Ectodermal cell (in vitro differentiated cells): ENCODE results near the gene HOXA4.

Experiments used
- H3K27ac ChIP-seq: 2 replicates; pipeline ENCODE4 v1.7.0; 2013; ENCODE audit warnings: mild to moderate bottlenecking, low read depth, low read length; ENCODE audit not compliant: insufficient read depth, poor library complexity, severe bottlenecking
- H3K27me3 ChIP-seq: 2 replicates; pipeline ENCODE4 v1.7.0; 2013; ENCODE audit warnings: mild to moderate bottlenecking, low read length; ENCODE audit not compliant: insufficient read depth, control insufficient read depth, poor library complexity, severe bottlenecking
- H3K36me3 ChIP-seq: one replicate; pipeline ENCODE4 v1.7.0; 2013; ENCODE audit warnings: low read length; ENCODE audit not compliant: control insufficient read depth, insufficient read depth
- H3K4me1 ChIP-seq: one replicate; pipeline ENCODE4 v1.7.0; 2013; ENCODE audit warnings: low read length; ENCODE audit not compliant: control insufficient read depth, insufficient read depth
- H3K4me3 ChIP-seq: 2 replicates; pipeline ENCODE4 v1.7.0; 2013; ENCODE audit warnings: low read depth, low read length, control low read depth; ENCODE audit not compliant: insufficient read depth
- H3K9me3 ChIP-seq: 2 replicates; pipeline ENCODE4 v1.7.0; 2013; ENCODE audit warnings: mild to moderate bottlenecking, low read length, moderate library complexity; ENCODE audit not compliant: control insufficient read depth
- WGBS, 2 experiments: methylation state at CpG; one replicate each; pipeline ENCODE4 v1.1.7; 2013; ENCODE audit warnings: missing lambda C conversion rate in 2 of 2; 5-methylcytosine and 5-hydroxymethylcytosine counted together

HOXA4 gene

GRCh38 chr7:27145914-27146412 lies 15.4 kb upstream of the HOXA4 start:
- 68 to 75% methylated on average over 11 of the region's 11 CpGs for WGBS, 2 experiments

GRCh38 chr7:27145165-27145913 lies 14.8 kb upstream of the HOXA4 start:
- H3K27me3 ChIP-seq = peaks cover 100% of the 10 kb centered on the region
- no peak overlapping the region for H3K4me3 ChIP-seq
- H3K9me3 ChIP-seq = no peaks in the 10 kb centered on the region
- H3K36me3 ChIP-seq = no peaks in the 10 kb centered on the region
- WGBS, 2 experiments = 64 to 71% methylated on average over 47 of the region's 47 CpGs
- H3K4me1 ChIP-seq = peaks cover 4% of the 10 kb centered on the region
- no peak overlapping the region for H3K27ac ChIP-seq

More at GRCh38 chr7:27145914-27146412, 15.4 kb upstream of the HOXA4 start:
- H3K27me3 ChIP-seq = peaks cover 100% of the 10 kb centered on the region
- H3K4me1 ChIP-seq = peaks cover 4% of the 10 kb centered on the region
- no peaks in the 10 kb centered on the region for H3K36me3 ChIP-seq
- no peak overlapping the region for H3K4me3 ChIP-seq
- no peaks in the 10 kb centered on the region for H3K9me3 ChIP-seq
- H3K27ac ChIP-seq = no peak overlapping the region

GRCh38 chr7:27144781-27145164 lies 14.2 kb upstream of the HOXA4 start:
- 27 to 28% methylated on average over 31 of the region's 31 CpGs for WGBS, 2 experiments
- H3K4me3 ChIP-seq = no peak overlapping the region
- H3K9me3 ChIP-seq = no peaks in the 10 kb centered on the region

GRCh38 chr7:27143950-27144780 lies 13.6 kb upstream of the HOXA4 start:
- 43 to 52% methylated on average over 36 to 40 of the region's 40 CpGs for WGBS, 2 experiments
- peaks cover 4% of the 10 kb centered on the region for H3K4me1 ChIP-seq
- H3K9me3 ChIP-seq = no peaks in the 10 kb centered on the region
- H3K36me3 ChIP-seq = no peaks in the 10 kb centered on the region
- no peak overlapping the region for H3K4me3 ChIP-seq
- H3K27me3 ChIP-seq = peaks cover 100% of the 10 kb centered on the region
- no peak overlapping the region for H3K27ac ChIP-seq

More at GRCh38 chr7:27144781-27145164, 14.2 kb upstream of the HOXA4 start:
- H3K36me3 ChIP-seq = no peaks in the 10 kb centered on the region
- peaks cover 100% of the 10 kb centered on the region for H3K27me3 ChIP-seq
- peaks cover 4% of the 10 kb centered on the region for H3K4me1 ChIP-seq
- H3K27ac ChIP-seq = no peak overlapping the region

- 1% methylated on average over 86 of the region's 86 CpGs for WGBS, 2 experiments
- H3K36me3 ChIP-seq = no peaks in the 10 kb centered on the region
- peak within 1 kb of the TSS; percentile 39 for H3K4me3 ChIP-seq
- H3K4me1 ChIP-seq = peaks cover 4% of the 10 kb centered on the region
- H3K27me3 ChIP-seq = peaks cover 100% of the 10 kb centered on the region
- no peaks in the 10 kb centered on the region for H3K9me3 ChIP-seq
- H3K27ac ChIP-seq = no peak within 1 kb of the TSS
These were observed 12.7 kb upstream of the HOXA4 start, which contains the start of gene HOXA5 for GRCh38 chr7:27143023-27143949. Gene HOXA5, minus strand, starts transcription at chr7:27143681. Its CDS starts 74 bp downstream, at chr7:27143607.

- Histone ChIP-seq H3K9me3 (no peaks in the 10 kb centered on the region), H3K4me1 (peaks cover 4% of the 10 kb centered on the region), H3K27me3 (peaks cover 100% of the 10 kb centered on the region), H3K4me3 (no peak overlapping the region), H3K36me3 (no peaks in the 10 kb centered on the region), H3K27ac (no peak overlapping the region)
- WGBS, 2 experiments = 2 to 3% methylated on average over 28 to 29 of the region's 29 CpGs
These were observed 12.0 kb upstream of the HOXA4 start for GRCh38 chr7:27142580-27143022.

GRCh38 chr7:27141923-27142579 lies 11.5 kb upstream of the HOXA4 start:
- H3K4me3 ChIP-seq = no peak overlapping the region
- peaks cover 4% of the 10 kb centered on the region for H3K4me1 ChIP-seq
- H3K27ac ChIP-seq = no peak overlapping the region
- 3 to 4% methylated on average over 30 of the region's 30 CpGs for WGBS, 2 experiments
- peaks cover 100% of the 10 kb centered on the region for H3K27me3 ChIP-seq
- no peaks in the 10 kb centered on the region for H3K36me3 ChIP-seq
- no peaks in the 10 kb centered on the region for H3K9me3 ChIP-seq

- 30 to 33% methylated on average over 17 to 18 of the region's 18 CpGs for WGBS, 2 experiments
These were observed 10.8 kb upstream of the HOXA4 start for GRCh38 chr7:27141137-27141922.

More at GRCh38 chr7:27141137-27141922, 10.8 kb upstream of the HOXA4 start:
- Histone ChIP-seq H3K36me3 (no peaks in the 10 kb centered on the region), H3K4me3 (no peak overlapping the region), H3K9me3 (no peaks in the 10 kb centered on the region), H3K4me1 (peaks cover 4% of the 10 kb centered on the region), H3K27me3 (peaks cover 100% of the 10 kb centered on the region), H3K27ac (no peak overlapping the region)
